ENCODE measurements around the gene ACTN4. TPM values are rescaled to one million over a fixed set of nuclear protein-coding genes. Genes with fewer than 3 reads are reported as not detected.
A peak's percentile ranks its signal among the peaks of the same experiment; 100 is the strongest.

Gene ACTN4
- total RNA-seq, 1 donor: 229 TPM

- Histone ChIP-seq H3K9me3 (ENCODE audit: low read depth, low read length) (no peaks in the 10 kb centered on the region), H3K4me3 (ENCODE audit: insufficient read depth, low read length) (no peak overlapping the region), H4K20me1 (ENCODE audit: insufficient read depth, low read length) (peaks cover 48% of the 10 kb centered on the region), H3K79me2 (ENCODE audit: insufficient read depth, low read length) (peaks cover 100% of the 10 kb centered on the region), H2AFZ (ENCODE audit: low read length) (no peak overlapping the region), H3K4me2 (ENCODE audit: insufficient read depth, low read length) (peak overlapping the region; percentile 95), H3K27me3 (ENCODE audit: insufficient read depth, low read length) (no peaks in the 10 kb centered on the region), H3K27ac (ENCODE audit: low read depth, low read length) (peak overlapping the region; percentile 98), H3K4me1 (ENCODE audit: insufficient read depth, low read length) (peaks cover 85% of the 10 kb centered on the region), H3K36me3 (ENCODE audit: insufficient read depth, low read length) (peaks cover 30% of the 10 kb centered on the region)
- TF ChIP-seq, protein P1, sequence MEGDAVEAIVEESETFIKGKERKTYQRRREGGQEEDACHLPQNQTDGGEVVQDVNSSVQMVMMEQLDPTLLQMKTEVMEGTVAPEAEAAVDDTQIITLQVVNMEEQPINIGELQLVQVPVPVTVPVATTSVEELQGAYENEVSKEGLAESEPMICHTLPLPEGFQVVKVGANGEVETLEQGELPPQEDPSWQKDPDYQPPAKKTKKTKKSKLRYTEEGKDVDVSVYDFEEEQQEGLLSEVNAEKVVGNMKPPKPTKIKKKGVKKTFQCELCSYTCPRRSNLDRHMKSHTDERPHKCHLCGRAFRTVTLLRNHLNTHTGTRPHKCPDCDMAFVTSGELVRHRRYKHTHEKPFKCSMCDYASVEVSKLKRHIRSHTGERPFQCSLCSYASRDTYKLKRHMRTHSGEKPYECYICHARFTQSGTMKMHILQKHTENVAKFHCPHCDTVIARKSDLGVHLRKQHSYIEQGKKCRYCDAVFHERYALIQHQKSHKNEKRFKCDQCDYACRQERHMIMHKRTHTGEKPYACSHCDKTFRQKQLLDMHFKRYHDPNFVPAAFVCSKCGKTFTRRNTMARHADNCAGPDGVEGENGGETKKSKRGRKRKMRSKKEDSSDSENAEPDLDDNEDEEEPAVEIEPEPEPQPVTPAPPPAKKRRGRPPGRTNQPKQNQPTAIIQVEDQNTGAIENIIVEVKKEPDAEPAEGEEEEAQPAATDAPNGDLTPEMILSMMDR (IDR thresholded peaks at IDR 0.05; ENCODE audit: extremely low read depth, low read depth, low read length): no peak
- peak; percentile 76 for DNase-seq (ENCODE audit: insufficient read length, low spot score, missing footprints)
Measured at GRCh38 chr19:38653028-38653571, 5.7 kb downstream of the ACTN4 start.

GRCh38 chr19:38654628-38655055 is 7.2 kb downstream of the ACTN4 start:
- peaks cover 34% of the 10 kb centered on the region for H4K20me1 ChIP-seq (ENCODE audit: insufficient read depth, low read length)
- peaks cover 99% of the 10 kb centered on the region for H3K4me1 ChIP-seq (ENCODE audit: insufficient read depth, low read length)
- no peaks in the 10 kb centered on the region for H3K9me3 ChIP-seq (ENCODE audit: low read depth, low read length)
- peak overlapping the region; percentile 98 for H3K27ac ChIP-seq (ENCODE audit: low read depth, low read length)
- H2AFZ ChIP-seq (ENCODE audit: low read length): no peak overlapping the region
- H3K27me3 ChIP-seq (ENCODE audit: insufficient read depth, low read length): no peaks in the 10 kb centered on the region
- peaks cover 92% of the 10 kb centered on the region for H3K79me2 ChIP-seq (ENCODE audit: insufficient read depth, low read length)
- no peak overlapping the region for H3K4me3 ChIP-seq (ENCODE audit: insufficient read depth, low read length)
- peaks cover 30% of the 10 kb centered on the region for H3K36me3 ChIP-seq (ENCODE audit: insufficient read depth, low read length)
- DNase-seq (ENCODE audit: insufficient read length, low spot score, missing footprints): peak; percentile 69
- peak overlapping the region; percentile 30 for H3K4me2 ChIP-seq (ENCODE audit: insufficient read depth, low read length)
- TF ChIP-seq, protein P1 (IDR thresholded peaks at IDR 0.05; ENCODE audit: extremely low read depth, low read depth, low read length): no peak

DNA sequence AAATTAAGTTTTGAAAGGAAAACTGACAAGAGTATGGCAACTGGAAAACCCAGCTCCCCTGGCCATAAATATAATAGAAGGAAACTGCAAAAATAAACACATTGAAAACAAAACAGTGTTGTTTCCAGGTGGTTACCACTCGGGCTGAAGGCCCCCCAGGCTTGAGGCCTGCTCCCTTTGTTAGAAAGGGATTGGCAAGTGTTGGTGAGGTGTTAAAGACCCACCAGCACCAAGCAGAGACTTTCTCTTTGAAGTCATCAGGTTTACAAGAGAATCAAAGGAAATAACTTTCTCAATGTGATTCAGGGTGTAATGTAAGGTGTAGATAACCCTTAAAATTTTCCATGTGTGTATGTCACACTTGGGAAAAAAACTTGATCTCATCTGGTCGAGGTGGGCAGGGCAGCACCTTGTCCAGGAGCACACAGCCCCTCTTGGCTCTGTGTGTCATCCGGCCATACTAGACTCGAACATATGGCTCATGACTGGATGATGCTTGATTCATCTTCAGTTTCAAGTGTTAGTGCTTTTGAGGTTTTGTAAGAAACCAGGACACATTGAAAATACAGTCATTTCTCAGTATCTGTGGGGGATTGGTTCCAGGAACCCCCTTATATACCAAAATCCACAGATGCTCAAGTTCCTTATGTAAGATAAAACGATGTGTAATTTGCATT is 7.8 kb downstream of the ACTN4 start:
- H3K9me3 ChIP-seq (ENCODE audit: low read depth, low read length): no peaks in the 10 kb centered on the region
- peaks cover 27% of the 10 kb centered on the region for H4K20me1 ChIP-seq (ENCODE audit: insufficient read depth, low read length)
- H3K27me3 ChIP-seq (ENCODE audit: insufficient read depth, low read length): no peaks in the 10 kb centered on the region
- peaks cover 30% of the 10 kb centered on the region for H3K36me3 ChIP-seq (ENCODE audit: insufficient read depth, low read length)
- H2AFZ ChIP-seq (ENCODE audit: low read length): no peak overlapping the region
- peak overlapping the region; percentile 98 for H3K27ac ChIP-seq (ENCODE audit: low read depth, low read length)
- TF ChIP-seq, protein P1 (IDR thresholded peaks at IDR 0.05; ENCODE audit: extremely low read depth, low read depth, low read length): no peak
- peak overlapping the region; percentile 30 for H3K4me2 ChIP-seq (ENCODE audit: insufficient read depth, low read length)
- H3K79me2 ChIP-seq (ENCODE audit: insufficient read depth, low read length): peaks cover 91% of the 10 kb centered on the region
- peak; percentile 62 for DNase-seq (ENCODE audit: insufficient read length, low spot score, missing footprints)
- H3K4me1 ChIP-seq (ENCODE audit: insufficient read depth, low read length): peaks cover 99% of the 10 kb centered on the region
- H3K4me3 ChIP-seq (ENCODE audit: insufficient read depth, low read length): no peak overlapping the region

DNA sequence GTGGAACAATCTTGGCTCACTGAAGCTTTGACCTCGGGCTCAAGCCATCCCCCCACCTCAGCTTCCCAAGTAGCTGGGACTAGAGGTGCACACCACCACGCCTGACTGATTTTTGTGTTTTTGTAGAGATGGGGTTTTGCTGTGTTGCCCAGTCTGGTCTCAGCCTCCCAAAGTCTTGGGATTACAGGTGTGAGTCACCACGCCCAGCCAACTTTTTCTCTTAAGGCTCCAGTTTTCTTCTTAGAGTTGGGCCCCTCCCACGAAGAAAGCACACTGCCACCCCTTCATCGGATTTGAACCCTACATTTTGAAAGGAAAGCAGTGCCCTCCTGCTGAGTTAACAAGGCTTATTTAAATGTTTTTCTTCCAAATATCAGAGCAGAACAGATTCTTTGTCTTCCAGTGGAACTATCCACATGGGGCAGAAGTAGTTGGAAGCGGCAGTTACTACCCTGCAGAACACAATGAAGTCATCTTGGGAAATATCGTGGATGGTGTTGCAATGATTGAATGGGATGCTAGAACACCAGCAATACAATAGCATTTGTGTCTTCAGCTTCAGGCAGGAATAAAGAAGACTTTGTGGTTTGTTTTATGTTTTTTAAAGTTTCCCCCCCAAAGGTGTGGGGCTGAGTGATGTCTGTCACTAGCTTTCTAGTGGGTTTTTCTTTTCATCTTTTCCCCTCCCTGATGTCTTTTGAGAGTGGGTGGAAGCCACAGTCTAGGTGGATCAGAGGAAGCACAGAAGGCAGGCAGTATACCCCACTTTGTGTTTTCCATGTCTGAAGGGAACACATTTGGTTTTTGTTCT is 8.9 kb downstream of the ACTN4 start:
- peak overlapping the region; percentile 98 for H3K27ac ChIP-seq (ENCODE audit: low read depth, low read length)
- peaks cover 19% of the 10 kb centered on the region for H4K20me1 ChIP-seq (ENCODE audit: insufficient read depth, low read length)

More for the DNA sequence above, 8.9 kb downstream of the ACTN4 start:
- Histone ChIP-seq H3K4me2 (ENCODE audit: insufficient read depth, low read length) (peak overlapping the region; percentile 10), H3K4me3 (ENCODE audit: insufficient read depth, low read length) (no peak overlapping the region), H3K36me3 (ENCODE audit: insufficient read depth, low read length) (peaks cover 40% of the 10 kb centered on the region), H3K79me2 (ENCODE audit: insufficient read depth, low read length) (peaks cover 91% of the 10 kb centered on the region), H3K4me1 (ENCODE audit: insufficient read depth, low read length) (peaks cover 94% of the 10 kb centered on the region), H3K9me3 (ENCODE audit: low read depth, low read length) (no peaks in the 10 kb centered on the region), H2AFZ (ENCODE audit: low read length) (no peak overlapping the region), H3K27me3 (ENCODE audit: insufficient read depth, low read length) (no peaks in the 10 kb centered on the region)
- TF ChIP-seq, protein P1 (IDR thresholded peaks at IDR 0.05; ENCODE audit: extremely low read depth, low read depth, low read length): no peak
- DNase-seq (ENCODE audit: insufficient read length, low spot score, missing footprints): peak; percentile 8
